Esophagus (tissue), 2 donors: ENCODE measurements around the gene ERBB4. TPM values are rescaled to one million over a fixed set of nuclear protein-coding genes. Genes with fewer than 3 reads are reported as not detected.

Experiments used
- H3K27ac ChIP-seq, 2 donors: one replicate each; pipeline ENCODE4 v1.5.1; 2013; ENCODE audit warnings: low read depth in 2 of 2, mild to moderate bottlenecking in 2 of 2, inconsistent platforms in 1 of 2, low read length in 1 of 2, moderate library complexity in 1 of 2
- H3K27me3 ChIP-seq, 2 donors: one replicate each; pipeline ENCODE4 v1.6.1; 2013; ENCODE audit warnings: low read length in 2 of 2, control low read depth in 1 of 2, mild to moderate bottlenecking in 1 of 2; ENCODE audit not compliant: insufficient read depth in 2 of 2, control insufficient read depth in 1 of 2
- H3K36me3 ChIP-seq, 2 donors: one replicate each; pipeline ENCODE4 v1.6.1; 2013; ENCODE audit warnings: low read length in 1 of 2; ENCODE audit not compliant: control insufficient read depth in 2 of 2, insufficient read depth in 2 of 2
- H3K4me1 ChIP-seq, 2 donors: one replicate each; pipeline ENCODE4 v1.6.1; 2013; ENCODE audit warnings: low read length in 1 of 2; ENCODE audit not compliant: control insufficient read depth in 2 of 2, insufficient read depth in 2 of 2
- H3K4me3 ChIP-seq, 2 donors: one replicate each; pipeline ENCODE4 v1.5.1; 2013; ENCODE audit warnings: low read length in 2 of 2, mild to moderate bottlenecking in 2 of 2, low read depth in 1 of 2, moderate library complexity in 1 of 2
- H3K9me3 ChIP-seq, 2 donors: one replicate each; pipeline ENCODE4 v1.6.1; 2013; ENCODE audit warnings: mild to moderate bottlenecking in 2 of 2, low read depth in 1 of 2, low read length in 1 of 2, moderate library complexity in 1 of 2; ENCODE audit not compliant: control insufficient read depth in 2 of 2, insufficient read depth in 1 of 2
- WGBS, 2 donors: extraction: QIAGEN DNeasy Blood & Tissue Kit; methylation state at CpG; one replicate each; pipeline ENCODE4 v1.1.7; 2013; 5-methylcytosine and 5-hydroxymethylcytosine counted together
- polyA plus RNA-seq, 2 donors: library from polyadenylated mRNA; stranded (reverse); fragments of 200-250 nt; gene quantifications; one replicate each; pipeline ENCODE4 v1.2.3, GENCODE V29; 2013
- donor health status: healthy with polysubstance abuse.
- donor health status: Bipolar disorder and iron deficiency.

The ERBB4 gene
- polyA plus RNA-seq, 2 donors: under 0.01 to 0.06 TPM

- Histone ChIP-seq H3K4me1 (no peaks in the 10 kb centered on the region), H3K27me3 (no peaks in the 10 kb centered on the region), H3K27ac (no peak overlapping the region), H3K9me3 (no peaks in the 10 kb centered on the region), H3K4me3 (no peak overlapping the region), H3K36me3 (no peaks in the 10 kb centered on the region)
- WGBS, 2 donors: 92 to 95% methylated on average over 1 of the region's 1 CpG
Measured at GRCh38 chr2:211449819-211450218, 1088.8 kb downstream of the ERBB4 start.

- WGBS, 2 donors: 51 to 69% methylated on average over 1 of the region's 1 CpG
Measured at GRCh38 chr2:211447548-211447947, 1091.1 kb downstream of the ERBB4 start.

GRCh38 chr2:211440107-211440506 is 1098.5 kb downstream of the ERBB4 start:
- 64 to 82% methylated on average over 2 of the region's 2 CpGs for WGBS, 2 donors
- H3K4me3 ChIP-seq: no peak overlapping the region
- H3K27me3 ChIP-seq: peaks cover 0 to 4% of the 10 kb centered on the region in 2 donors
- H3K9me3 ChIP-seq: no peaks in the 10 kb centered on the region
- H3K27ac ChIP-seq: no peak overlapping the region
- no peaks in the 10 kb centered on the region for H3K4me1 ChIP-seq
- no peaks in the 10 kb centered on the region for H3K36me3 ChIP-seq

More at GRCh38 chr2:211447548-211447947, 1091.1 kb downstream of the ERBB4 start:
- no peaks in the 10 kb centered on the region for H3K36me3 ChIP-seq
- no peaks in the 10 kb centered on the region for H3K9me3 ChIP-seq
- H3K4me3 ChIP-seq: no peak overlapping the region
- no peak overlapping the region for H3K27ac ChIP-seq
- no peaks in the 10 kb centered on the region for H3K4me1 ChIP-seq
- H3K27me3 ChIP-seq: no peaks in the 10 kb centered on the region

- peaks cover 0 to 4% of the 10 kb centered on the region in 2 donors for H3K27me3 ChIP-seq
- no peak overlapping the region for H3K4me3 ChIP-seq
- no peaks in the 10 kb centered on the region for H3K36me3 ChIP-seq
- WGBS, 2 donors: 21 to 46% methylated on average over 2 of the region's 2 CpGs
- H3K27ac ChIP-seq: no peak overlapping the region
- H3K9me3 ChIP-seq: no peaks in the 10 kb centered on the region
- no peaks in the 10 kb centered on the region for H3K4me1 ChIP-seq
Measured at GRCh38 chr2:211439011-211439410, 1099.6 kb downstream of the ERBB4 start.

- H3K27ac ChIP-seq: no peak overlapping the region
- WGBS, 2 donors: 62% methylated on average over 5 of the region's 5 CpGs
Measured at GRCh38 chr2:211437396-211437795, 1101.2 kb downstream of the ERBB4 start.

GRCh38 chr2:211436182-211436581 is 1102.4 kb downstream of the ERBB4 start:
- no peak overlapping the region for H3K4me3 ChIP-seq
- WGBS, 2 donors: 54 to 63% methylated on average over 1 of the region's 1 CpG
- no peaks in the 10 kb centered on the region for H3K36me3 ChIP-seq
- H3K9me3 ChIP-seq: no peaks in the 10 kb centered on the region
- no peaks in the 10 kb centered on the region for H3K4me1 ChIP-seq
- peaks cover 0 to 4% of the 10 kb centered on the region in 2 donors for H3K27me3 ChIP-seq
- no peak overlapping the region for H3K27ac ChIP-seq

More at GRCh38 chr2:211437396-211437795, 1101.2 kb downstream of the ERBB4 start:
- Histone ChIP-seq H3K4me1 (no peaks in the 10 kb centered on the region), H3K9me3 (no peaks in the 10 kb centered on the region), H3K4me3 (no peak overlapping the region), H3K27me3 (peaks cover 0 to 4% of the 10 kb centered on the region in 2 donors), H3K36me3 (no peaks in the 10 kb centered on the region)

- Histone ChIP-seq H3K27ac (no peak overlapping the region), H3K4me3 (no peak overlapping the region), H3K36me3 (no peaks in the 10 kb centered on the region), H3K27me3 (no peaks in the 10 kb centered on the region), H3K4me1 (no peaks in the 10 kb centered on the region), H3K9me3 (no peaks in the 10 kb centered on the region)
- 81 to 87% methylated on average over 9 of the region's 9 CpGs for WGBS, 2 donors
Measured at GRCh38 chr2:211435331-211435730, 1103.3 kb downstream of the ERBB4 start.

GRCh38 chr2:211434773-211435172 is 1103.8 kb downstream of the ERBB4 start:
- Histone ChIP-seq H3K4me3 (no peak overlapping the region), H3K27ac (no peak overlapping the region), H3K4me1 (no peaks in the 10 kb centered on the region), H3K27me3 (no peaks in the 10 kb centered on the region), H3K36me3 (no peaks in the 10 kb centered on the region), H3K9me3 (no peaks in the 10 kb centered on the region)
- WGBS, 2 donors: 79 to 85% methylated on average over 3 of the region's 3 CpGs

- Histone ChIP-seq H3K36me3 (no peaks in the 10 kb centered on the region), H3K27me3 (no peaks in the 10 kb centered on the region), H3K4me3 (no peak overlapping the region), H3K4me1 (no peaks in the 10 kb centered on the region), H3K27ac (no peak overlapping the region), H3K9me3 (no peaks in the 10 kb centered on the region)
- 67 to 71% methylated on average over 3 of the region's 3 CpGs for WGBS, 2 donors
Measured at GRCh38 chr2:211429256-211429920, 1109.2 kb downstream of the ERBB4 start.

GRCh38 chr2:211426240-211426639 is 1112.4 kb downstream of the ERBB4 start:
- Histone ChIP-seq H3K36me3 (no peaks in the 10 kb centered on the region), H3K27ac (no peak overlapping the region), H3K9me3 (no peaks in the 10 kb centered on the region), H3K4me3 (no peak overlapping the region), H3K4me1 (no peaks in the 10 kb centered on the region), H3K27me3 (no peaks in the 10 kb centered on the region)
- 39 to 46% methylated on average over 2 of the region's 2 CpGs for WGBS, 2 donors
